Prostate gland (tissue), 2 donors: ENCODE results near the gene MGAT4C.

ENCODE experiments used
- POLR2AphosphoS5 ChIP-seq: sonication (generic); formaldehyde crosslinking; IDR thresholded peaks from one replicate; pipeline ENCODE4 v1.6.1; 2017; ENCODE audit warnings: antibody characterized with exemption
- TF ChIP-seq, protein P1 (sequence below), 4 experiments: fragments of 200-600 bp in 2 of 4; fragments of 450-650 bp in 2 of 4; sonication (generic) in 2 of 4; IDR thresholded peaks; 1 replicate in 3 of 4; 2 replicates in 1 of 4; pipeline ENCODE4 v1.5.1; 2016 to 2019; ENCODE audit warnings: antibody characterized with exemption in 4 of 4, mild to moderate bottlenecking in 2 of 4, moderate library complexity in 2 of 4

DNA sequence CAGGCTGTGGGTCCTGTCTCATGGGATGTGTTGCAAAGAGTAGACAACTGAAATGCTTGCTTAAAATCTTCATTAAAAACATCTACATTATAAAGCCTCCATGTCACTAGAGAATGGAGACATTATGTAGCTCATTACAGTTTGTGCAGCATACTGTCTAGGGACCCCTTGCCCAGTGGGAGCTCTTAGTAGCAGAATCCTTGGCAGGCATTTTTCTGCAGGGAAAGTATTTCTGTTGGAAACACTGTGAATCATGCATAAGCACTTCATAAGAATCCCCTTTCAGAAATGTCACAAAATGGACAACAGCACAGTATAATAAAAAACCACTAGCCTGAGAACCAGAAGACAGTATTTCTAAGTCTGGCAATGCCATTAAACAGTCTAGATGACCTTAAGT lies 174.3 kb downstream of the MGAT4C start:
- TF ChIP-seq, protein P1, sequence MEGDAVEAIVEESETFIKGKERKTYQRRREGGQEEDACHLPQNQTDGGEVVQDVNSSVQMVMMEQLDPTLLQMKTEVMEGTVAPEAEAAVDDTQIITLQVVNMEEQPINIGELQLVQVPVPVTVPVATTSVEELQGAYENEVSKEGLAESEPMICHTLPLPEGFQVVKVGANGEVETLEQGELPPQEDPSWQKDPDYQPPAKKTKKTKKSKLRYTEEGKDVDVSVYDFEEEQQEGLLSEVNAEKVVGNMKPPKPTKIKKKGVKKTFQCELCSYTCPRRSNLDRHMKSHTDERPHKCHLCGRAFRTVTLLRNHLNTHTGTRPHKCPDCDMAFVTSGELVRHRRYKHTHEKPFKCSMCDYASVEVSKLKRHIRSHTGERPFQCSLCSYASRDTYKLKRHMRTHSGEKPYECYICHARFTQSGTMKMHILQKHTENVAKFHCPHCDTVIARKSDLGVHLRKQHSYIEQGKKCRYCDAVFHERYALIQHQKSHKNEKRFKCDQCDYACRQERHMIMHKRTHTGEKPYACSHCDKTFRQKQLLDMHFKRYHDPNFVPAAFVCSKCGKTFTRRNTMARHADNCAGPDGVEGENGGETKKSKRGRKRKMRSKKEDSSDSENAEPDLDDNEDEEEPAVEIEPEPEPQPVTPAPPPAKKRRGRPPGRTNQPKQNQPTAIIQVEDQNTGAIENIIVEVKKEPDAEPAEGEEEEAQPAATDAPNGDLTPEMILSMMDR (IDR thresholded peaks at IDR 0.05) = no peak
- no peak for TF ChIP-seq POLR2AphosphoS5
